Measurements from ENCODE around the gene SPTBN2. TPM values are rescaled to one million over a fixed set of nuclear protein-coding genes. Genes with fewer than 3 reads are reported as not detected.
"Not testable (repeated sequence)": the region's sequence is repeated elsewhere in the genome, so short reads cannot be mapped to it uniquely, and the experiment has no call there.

The SPTBN2 gene
- total RNA-seq, result 36.8 and 50.4 TPM in 2 replicates

DNA sequence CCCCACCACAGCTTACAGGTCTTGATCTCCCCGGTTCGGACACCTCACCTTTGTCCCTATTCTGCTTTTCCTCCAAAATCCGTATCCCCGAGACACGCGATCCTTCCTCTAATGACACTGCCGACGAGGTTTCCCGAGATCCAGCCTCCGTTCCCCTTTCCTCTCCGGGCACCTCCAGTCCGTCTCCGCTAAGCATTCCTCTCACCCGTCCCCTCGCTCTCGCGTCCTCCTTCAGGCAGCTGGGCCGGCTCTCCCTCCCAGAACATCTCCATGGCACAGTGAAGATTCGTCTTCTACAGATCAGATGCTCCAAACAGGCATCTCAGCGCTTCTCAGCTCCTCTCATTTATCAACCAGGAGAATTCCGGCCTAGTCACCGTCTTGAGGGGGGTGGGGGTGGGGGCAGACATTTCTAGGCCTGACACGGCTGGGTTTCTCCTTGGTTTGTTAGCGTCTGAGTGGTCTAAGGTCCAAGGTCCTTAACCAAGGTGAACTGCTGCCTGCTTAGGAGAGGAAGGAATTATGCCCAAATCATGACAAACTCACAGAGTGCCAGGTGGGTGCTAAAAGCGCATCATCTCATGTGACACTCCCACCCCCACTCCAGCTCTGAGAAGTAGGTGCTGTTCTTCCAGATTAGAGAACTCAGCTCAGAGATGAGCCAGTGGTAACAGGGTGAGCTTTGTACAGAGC, at the start of gene SPTBN2:
Gene SPTBN2 (minus strand): TSS at position 524 of the 693 bp plus-strand sequence. CDS start 7,976 bp downstream, outside the sequence.
- DNase-seq, result peak; percentile 10

DNA sequence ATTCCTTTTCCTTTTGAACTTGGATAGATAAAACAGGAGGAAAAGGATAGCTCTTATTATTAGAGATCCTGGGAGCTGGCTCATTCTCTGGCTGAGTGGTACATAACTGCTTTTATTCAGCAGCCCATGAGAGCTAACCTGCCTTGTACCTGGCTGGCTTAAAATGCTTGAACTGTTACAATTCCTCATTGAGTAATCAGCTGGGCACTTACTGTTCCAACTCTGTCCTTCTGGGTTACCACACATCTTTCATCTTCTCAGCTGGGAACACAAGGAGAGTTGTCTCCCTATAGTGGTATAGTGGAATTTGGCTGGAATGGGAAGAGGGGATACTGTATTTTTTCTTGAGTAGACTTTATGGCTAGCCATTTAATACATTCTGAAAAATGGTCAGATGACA, 39.8 kb upstream of the SPTBN2 start:
- no peak for DNase-seq

DNA sequence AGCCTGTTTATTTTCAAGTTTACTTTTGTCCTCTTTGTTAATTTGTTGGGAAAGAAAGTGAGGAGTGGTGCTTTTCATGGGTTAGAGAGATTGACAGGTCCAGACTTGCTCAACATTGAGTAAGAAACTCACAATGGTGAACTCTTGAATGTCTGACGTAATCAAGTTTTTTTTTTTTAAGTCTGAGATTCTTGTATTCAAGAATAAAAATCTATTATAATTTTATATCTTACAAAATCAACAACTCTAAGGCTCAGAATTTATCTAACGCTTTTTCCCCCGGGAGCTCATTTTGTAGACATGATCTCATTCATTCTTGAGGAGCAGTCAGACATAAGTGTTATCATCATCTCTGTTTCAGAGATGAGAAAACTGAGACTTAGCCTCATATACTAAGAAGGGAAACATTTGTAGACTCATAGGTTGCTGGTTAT, 39.1 kb upstream of the SPTBN2 start:
- no peak for DNase-seq

DNA sequence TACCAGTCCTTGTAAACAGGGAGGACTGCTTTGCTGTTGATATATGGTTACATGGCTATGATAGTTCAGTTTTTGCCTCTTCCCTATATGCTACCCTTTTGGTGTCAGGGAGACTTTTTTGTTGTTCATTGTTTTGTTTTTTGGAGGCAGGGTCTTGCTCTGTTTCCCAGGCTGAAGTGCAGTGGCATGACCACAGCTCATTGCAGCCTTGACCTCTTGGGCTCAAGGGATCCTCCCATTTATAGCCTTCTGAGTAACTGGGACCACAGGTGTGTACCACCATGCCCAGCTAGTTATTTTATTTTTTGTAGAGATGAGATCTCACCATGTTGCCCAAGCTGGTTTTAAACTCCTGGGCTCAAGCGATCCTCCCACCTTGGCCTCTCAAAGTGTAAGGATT, 38.6 kb upstream of the SPTBN2 start:
- no peak for DNase-seq

DNA sequence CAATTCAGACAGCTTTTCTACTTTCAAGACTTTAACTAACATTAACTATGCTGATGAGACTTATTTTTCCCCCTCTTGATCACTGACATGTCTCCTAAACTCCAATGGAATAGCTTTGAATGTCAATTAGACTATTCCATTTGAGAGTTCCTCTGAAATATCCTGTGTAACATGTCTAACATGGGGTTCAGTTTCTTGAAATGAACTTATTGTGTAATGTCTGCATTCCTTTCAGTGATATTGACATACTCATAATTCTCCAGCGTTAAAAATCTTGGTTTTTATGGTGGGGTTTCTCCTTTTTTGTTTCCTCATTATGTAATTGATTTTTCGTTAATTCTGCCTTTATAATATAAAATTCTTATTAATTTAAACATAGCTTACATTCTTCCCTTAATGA, 37.7 kb upstream of the SPTBN2 start:
- no peak for DNase-seq

DNA sequence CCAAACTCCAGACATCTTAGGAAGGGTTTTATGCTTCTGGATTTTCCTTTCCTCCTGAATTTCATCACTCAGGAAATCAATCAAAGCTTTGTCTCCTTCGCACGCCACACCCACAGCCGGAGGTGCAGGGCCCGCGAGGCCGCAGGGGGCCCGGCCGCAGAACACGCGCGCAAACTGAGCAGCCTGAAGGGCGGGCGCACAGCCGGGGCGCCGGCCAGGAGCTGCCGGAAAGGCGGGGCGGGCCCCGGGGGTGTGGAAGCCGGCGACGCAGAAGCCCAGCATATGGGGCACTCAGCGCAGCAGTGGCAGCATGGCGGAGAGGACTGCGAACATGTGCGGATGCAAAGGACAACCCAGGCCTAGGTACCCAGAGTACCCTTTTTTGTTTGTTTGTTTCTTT, 33.1 kb upstream of the SPTBN2 start:
- DNase-seq, result no peak

DNA sequence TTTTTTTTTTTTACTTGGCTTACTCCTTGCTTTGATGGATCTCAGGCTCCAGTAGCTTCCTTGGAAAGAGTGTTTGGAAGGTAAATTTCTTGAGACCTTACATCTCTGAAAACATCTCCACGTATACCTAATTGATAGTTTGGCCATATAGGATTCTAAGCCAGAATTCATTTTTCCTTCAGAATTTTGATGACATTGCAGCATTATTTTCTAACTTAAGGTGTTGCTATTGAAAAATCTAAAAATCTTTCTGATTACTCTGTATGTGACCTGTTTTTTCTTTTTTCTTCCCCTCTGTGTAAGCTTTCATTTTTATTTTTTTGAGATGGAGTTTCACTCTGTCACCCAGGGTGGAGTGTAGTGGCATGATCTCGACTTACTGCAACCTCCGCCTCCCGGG, 23.1 kb upstream of the SPTBN2 start:
- no peak for DNase-seq

DNA sequence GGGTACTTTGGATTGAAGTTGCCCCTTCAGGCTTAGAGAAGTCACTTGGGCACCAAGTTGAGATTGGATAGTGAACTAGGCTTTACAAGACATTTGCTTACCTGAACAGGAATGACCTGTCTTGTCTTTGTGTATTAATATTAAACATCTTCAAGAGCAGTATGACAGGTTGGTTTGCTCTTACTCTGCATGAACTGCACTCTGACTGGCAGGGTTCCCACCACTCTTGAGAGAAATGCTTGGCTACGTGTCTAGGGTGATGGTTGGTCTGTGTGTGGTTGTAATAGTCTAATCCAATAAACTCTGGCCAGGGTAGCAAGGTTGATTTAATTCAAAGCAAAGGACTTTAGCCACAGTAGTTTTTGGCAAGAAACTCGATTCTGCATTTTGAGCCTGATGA, 20.1 kb upstream of the SPTBN2 start:
- no peak for DNase-seq

DNA sequence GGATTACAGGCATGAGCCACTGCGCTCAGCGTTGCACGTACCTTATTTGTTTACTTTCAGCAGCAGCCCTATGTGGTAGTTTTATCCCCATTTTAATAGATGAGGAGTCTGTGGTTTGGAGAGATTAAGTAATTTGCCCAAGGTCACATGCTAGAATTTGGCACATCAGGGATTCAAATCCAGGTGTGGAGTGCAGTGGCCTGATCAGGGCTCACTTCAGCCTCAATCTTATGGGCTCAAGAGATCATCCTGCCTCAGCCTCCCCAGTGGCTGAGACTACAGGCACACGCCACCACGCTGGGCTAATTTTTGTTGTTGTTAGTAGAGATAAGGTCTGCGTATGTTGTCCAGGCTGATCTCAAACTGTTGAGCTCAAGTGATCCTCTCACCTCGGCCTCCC, 18.5 kb upstream of the SPTBN2 start:
- peak; percentile 9 for DNase-seq

DNA sequence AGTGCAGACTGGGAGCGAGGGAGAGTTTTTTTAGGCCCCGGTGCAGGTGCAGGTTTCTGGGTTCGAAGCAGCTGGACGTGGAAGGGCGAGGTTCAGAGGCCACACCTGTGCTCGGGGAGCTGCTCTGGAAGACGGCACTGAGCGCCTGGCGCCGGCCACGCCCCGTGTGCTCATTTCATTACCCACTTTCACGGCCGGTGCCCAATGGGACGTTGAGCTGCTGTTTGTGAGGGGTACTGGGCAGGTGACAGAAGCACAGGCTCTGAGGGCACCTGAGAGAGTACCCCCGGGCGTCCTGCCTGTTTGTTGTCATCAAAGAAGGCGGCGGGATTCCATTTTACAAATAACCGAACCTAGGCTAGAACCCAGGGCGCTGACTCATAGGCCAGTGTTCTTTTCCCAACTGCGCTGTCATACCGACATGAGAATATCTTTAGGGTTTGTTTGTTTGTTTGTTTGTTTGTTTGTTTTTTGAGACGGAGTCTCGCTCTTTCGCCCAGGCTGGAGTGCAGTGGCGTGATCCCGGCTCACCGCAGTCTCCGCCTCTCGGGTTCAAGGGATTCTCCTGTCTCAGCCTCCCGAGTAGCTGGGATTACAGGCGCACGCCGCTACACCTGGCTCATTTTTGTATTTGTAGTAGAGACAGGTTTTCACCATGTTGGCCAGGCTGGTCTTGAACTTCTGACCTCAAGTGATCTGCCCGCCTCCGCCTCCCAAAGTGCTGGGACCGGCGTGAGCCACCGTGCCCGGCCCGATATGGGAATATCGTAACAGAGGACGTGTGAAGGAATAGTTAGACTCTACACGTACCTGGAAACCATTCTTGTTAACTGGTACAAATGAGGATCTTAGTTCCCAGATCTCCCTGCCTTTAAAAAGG, 16.6 kb upstream of the SPTBN2 start:
- peak; percentile 27 for DNase-seq

DNA sequence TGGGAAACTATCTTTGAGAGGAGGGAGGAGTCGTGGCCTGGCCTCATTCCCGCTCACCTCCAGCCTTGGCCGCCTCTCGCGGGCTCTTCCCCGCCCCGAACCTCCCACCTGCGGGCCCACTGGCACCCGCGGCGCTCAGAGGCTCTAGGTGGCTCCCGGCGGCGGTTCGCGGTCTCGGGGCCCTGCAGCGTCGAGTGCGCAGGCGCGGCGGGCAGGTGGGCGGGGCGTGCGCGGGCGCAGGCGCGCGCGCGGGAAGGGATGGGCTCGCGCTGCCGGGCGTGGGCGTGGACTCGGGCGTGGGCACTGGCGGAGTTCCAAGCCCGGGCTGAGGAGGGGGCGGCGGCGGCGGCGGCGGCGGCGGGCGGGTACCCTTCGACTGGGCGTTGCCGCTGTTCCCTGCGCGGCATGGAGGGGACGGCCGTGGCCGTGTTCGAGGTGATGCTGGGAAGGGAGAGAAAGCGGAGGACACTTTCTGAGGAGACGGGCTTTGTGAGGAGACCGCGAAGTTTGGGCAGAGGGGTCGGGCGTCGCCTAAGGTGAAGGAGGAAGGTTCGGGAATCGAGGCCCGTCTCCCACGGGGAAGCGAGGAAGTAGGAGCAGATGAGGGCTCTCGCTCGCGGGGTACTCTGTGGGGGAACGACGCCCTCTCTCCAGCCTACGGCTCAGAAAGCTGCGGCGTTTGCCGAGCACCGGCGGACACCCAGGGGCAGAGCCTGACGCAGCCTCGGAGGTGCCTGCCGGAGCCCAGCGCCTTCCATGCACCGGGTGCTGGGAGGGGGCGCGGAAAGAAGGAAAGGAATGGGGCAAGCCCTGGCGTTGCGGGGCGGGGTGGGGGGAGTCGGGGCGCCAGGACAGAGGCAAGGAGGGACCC, 15.7 kb upstream of the SPTBN2 start:
- DNase-seq, result peak; percentile 84

DNA sequence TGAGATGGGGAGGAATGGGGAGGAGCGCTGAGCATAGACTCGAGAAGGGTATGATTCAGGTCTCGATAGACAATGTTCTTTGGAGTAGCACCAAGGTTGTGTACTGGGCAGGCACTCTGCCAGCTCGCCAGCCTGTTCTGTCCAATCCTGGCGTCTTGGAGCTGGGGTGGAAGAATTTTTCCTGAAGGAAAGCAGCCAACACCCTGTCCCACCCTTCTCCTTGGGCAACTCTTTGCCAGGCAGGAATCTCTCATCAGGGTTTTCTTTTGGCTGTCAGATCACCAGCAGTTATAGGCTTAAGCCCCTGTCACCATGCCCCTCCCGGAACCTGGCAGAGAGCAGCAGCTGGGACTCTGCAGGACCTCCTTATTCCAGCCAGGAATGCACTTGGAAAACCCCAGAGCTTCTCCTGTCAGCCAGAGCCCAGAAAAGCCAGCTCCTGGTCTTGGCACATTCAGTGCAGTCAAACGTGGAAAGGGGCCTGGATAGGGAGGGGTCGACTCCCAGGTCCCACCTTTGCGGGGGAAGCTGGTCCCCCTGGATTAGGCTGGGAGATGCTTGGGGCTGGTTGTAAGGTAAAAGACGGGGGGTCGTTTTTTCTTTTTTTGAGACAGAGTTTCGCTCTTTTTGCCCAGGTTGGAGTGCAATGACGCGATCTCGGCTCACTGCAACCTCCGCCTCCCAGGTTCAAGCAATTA, 14.4 kb upstream of the SPTBN2 start:
- no peak for DNase-seq

DNA sequence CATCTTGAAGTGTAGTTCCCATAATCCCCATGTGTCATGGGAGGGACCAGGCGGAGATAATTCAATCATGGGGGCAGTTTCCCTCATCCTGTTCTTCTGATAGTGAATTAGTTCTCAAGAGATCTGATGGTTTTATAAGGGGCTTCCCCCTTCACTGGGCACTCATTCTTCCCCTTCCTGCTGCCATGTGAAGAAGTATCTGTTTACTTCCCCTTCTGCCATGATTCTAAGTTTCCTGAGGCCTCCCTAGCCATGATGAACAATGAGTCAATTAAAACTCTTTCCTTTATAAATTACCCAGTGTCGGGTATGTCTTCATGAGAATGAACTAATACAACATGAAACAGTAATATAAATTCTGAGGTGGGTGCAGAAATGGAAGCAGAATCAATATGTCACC, 12.1 kb upstream of the SPTBN2 start:
- no peak for DNase-seq

DNA sequence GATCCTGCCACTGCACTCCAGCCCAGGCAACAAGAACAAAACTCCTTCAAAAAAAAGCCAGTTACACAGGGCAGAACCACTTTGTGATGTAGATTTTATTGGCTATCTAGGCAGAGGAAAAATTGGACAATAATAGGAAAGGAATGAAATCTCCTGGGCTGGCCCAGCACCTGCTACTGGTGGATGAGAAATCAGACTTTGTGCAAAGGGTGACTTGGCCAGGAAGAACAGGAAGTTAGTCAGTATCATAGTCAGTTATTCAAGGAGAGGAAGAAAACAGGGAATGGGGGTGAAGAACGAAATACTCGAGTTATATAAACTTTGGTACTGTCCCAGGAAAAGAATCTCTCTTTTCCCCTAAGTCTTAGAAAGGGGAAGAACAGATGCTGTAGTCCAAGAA, 11.0 kb upstream of the SPTBN2 start:
- peak; percentile 69 for DNase-seq

DNA sequence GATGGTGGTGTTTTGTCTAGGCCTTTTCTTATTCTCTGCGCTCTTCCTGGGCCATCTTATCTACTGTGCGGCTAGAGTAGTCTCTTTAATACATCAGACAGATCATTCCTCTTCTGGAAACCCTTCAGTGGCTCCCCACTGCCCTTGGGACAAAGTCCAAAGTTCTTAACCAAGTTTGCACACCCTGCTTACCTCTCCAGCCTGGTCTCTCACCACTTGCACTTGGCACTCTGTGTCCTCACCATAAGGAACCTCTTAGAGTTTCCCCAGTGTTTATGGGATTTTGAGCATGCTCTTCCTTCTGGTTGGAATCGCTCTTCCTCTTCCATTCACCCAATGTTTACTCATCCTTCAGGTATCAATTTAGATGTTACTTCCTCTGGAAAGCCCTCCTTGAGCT, 5.2 kb upstream of the SPTBN2 start:
- no peak for DNase-seq

DNA sequence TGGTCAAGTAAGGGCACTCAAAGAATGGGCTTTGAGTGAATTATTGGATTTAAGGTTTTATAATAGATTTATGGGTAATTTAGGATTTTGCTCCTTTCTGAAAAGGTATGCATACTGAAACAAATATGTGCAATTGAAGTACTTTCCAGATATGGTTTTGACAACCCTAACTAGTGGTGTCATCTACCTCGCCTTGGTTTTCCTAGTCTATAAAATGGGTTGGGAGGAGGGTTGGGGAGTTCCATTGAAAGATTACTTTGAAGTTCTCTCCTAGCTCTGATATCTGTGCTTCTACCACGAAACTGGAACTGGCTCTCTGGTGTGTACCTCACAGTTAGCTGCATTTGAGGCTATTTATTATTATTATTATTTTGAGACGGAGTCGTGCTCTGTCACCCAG, 431 bp upstream of the SPTBN2 start:
- DNase-seq, result no peak

DNA sequence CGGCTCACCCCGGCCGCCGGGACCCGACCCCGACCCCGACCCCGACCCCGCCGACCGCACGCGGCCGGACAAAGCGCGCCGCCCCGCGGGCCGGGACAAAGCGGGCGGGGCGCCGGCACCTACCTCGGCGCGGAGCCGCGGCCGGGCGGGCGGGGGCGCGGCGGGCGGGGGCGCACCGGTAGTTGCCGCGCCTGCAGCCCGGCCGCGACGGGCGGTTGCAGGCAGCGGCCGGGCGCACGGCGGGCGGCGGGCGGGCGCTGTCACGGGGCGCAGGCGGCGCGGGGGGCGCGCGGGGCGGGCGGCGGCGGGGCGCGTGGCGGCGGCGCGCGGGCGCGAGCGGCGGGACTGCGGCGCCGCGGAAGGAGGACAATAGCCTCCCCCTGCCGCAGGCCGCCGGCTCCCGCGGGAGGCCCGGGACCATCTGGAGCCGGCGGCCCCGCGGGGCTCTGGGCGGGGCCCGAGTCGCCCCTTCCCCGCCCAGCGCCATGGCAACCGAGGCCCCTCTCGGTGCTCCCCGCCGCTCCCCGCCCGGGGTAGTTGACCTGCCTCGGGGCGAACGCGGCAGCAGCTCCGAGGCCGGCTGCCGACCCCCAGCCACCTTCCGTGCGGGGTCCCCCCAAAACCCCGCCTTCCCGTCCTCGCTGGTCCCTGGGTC, 851 bp downstream of the SPTBN2 start:
- no peak for DNase-seq

DNA sequence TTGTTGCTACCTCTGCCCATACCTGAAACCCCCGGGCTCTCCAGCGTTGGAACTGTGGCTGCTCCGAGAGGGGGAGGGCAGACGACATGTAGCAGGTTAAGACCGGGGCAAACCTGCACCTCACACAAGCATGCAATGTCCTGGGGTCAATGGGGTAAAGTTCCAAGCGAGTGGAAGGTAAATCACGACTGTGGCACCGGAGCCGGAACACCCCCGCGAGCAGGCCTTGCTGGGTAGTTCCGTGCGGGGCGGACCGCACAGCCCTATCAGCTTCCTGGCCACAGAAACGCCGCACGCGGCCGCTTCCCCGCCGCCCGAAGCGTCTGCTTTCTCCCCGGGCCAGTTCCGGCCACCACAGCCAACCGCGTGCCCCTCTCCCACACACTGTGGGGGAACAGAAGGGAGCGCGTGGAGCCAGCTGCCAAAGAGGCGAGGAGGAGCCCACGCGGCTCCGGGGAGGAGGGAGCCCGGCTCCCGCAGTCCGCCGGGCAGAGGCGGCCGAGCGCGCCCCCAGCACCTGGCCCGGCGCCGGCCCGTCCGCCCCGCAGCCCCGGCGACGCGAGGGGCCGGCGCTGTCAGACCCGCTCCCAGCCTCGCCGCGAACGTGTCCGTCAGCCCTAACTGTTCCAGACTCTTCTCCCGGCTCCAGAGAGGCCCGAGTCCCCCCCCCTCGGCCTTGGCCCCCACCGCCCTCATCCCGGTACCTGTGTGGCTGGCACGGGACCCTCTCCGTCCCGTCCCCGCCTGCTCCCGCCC, 1.6 kb downstream of the SPTBN2 start:
- peak; percentile 49 for DNase-seq

DNA sequence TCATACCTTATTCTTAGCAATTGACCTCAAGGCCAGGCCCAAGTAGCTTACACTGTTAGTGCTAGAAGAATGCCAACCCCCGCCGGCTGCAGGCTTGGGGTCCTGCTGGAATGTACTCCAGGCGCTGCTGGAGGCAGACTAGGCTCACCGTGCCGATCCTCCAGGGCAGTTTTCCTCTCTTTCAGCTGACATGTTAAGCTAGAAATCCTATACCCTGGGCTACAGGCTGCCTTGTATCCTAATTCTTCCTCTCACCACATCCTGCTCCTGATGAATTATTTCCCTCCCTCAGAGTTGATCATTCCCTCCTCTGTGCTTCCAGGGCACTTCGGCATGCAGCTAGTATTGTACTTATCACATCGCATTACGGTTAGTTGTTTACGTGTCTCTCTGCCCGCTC, 3.4 kb downstream of the SPTBN2 start:
- no peak for DNase-seq

DNA sequence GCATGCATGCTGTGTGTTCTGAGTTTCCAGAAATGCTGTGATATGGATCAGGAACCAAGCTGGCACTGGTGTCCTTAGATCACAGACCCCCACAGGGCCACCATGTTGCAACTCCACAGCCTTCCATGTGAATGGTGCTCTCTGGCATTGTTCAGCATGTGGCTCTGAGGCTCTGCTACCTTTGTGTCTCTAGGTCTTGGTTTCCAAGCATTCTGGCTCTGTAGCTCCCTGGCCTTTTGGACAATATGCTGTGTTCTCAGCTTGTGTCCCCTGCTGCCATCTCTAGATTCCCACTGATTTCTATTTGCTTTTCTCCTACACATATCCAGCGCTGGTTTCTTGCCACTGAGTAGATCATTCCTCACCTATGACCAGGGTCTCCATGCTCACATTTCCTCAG, 3.9 kb downstream of the SPTBN2 start:
- no peak for DNase-seq

DNA sequence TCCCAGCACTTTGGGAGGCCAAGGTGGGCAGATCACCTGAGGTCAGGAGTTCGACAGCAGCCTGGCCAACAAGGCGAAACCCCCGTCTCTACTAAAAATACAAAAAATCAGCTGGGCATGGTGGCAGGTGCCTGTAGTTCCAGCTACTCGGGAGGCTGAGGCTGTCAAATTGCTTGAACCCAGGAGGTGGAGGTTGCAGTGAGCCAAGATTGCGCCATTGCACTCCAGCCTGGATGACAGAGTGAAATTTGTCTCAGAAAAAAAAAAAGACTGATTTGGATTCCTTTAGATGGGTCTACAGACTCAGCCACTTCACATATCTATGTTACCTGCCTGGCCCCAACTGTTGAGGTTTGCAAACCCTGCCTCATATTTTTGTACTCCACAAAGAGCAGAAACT, 4.8 kb downstream of the SPTBN2 start:
- not testable (repeated sequence) for DNase-seq

Data from dermis blood vessel endothelial cell (primary cell).